ENCODE data around the gene DMC1.

DNA sequence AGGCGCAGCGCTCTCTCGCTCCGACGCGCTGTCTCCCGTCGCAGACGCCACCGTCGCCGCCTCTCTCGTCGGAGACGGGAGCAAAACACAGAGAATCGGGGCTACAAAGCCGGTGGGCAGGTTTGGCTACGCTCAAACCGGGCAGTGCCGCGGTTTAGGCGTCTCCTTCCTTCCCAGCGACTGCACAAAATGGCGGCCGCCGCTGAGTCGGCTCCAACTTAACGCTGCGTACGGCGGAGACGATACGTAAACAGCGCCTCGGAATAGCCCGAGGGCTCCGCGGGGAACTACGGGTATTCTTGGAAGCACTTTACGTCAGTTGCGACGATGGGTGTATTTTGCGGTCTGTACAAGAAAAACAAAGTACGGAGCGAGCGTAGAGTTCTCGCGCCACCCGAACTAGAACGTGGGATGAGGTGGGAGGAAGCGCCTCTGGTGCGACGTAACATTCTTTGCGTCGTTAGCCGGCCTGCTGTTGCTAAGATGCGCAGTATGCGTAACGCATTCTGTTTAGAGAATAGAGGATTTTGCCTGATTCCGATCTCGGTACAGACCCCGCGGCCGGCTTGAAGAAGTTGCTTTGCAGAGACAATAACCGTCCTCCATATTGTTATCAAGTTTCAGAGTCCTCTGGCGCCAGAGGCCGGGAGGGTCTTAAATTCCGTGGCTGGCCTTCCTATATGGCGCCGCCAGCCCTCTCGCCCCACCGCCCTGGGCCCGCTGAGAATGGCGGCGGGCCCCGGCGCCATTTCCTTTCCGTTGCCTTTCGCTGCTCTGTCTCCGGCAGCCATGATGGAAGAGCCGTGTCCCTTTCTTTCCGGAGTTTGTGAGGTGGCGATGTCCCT is 63.6 kb downstream of the DMC1 start, which contains the start of gene DDX17:
- TF ChIP-seq POLR2A (IDR thresholded peaks at IDR 0.05; ENCODE audit: low read length) (peak; percentile 90), GATA1 (IDR thresholded peaks at IDR 0.05; ENCODE audit: low read depth, low read length) (no peak)

Measured in erythroblast (primary cell).